HG03442 (cell line): ENCODE measurements around the gene ADGRG7.

Source experiments
- ATAC-seq: cut with Tn5 transposase; IDR thresholded peaks from one replicate; pipeline ENCODE4 v1.9.1; 2021; ENCODE audit warnings: mild to moderate bottlenecking, moderate library complexity; ENCODE audit not compliant: unreplicated experiment

The ADGRG7 gene

GRCh38 chr3:100600181-100601042, 9.0 kb upstream of the ADGRG7 start:
- no peak for ATAC-seq

DNA sequence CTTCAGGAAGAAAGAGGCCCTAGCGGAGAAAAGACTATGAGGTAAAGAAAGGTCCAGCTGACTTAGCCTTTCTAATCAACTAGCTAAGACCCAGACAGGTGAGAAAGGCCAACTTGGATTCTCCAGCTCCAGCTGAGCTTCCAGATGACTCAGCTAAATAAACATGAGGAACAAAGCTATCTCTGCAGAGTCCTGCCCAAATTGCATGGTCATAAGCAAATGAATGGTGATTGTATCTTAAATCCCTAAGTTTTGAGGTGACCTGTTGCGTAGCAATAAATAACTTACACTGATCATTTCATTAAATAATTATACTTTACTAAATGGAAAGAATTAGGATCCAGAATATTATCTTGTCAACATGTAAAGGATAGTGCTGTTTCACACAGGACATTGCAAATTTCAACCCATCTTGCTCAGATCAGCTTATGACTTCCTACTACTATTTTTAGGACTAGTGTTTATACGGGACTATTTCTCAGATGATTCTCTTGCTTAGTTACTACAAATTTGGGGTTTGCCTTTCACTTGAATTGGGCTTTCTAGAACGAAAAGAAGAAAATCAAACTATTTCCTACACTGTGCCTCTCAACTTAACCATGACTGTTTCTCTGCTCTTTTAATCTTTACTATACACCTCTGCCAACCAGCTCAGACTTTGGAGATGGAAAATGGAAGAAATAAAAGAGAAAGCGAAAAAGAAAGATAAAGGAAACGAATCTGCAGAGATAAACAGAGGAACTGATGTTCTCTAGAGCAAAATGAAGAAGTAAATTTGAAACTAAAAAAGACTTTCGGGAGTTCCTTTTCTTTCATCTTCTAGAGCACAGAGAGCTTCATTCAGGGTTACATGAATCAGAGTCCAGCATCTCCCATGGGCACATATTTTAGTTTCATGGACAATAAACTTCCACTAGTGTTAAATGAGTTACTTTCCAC, 6.6 kb upstream of the ADGRG7 start:
- ATAC-seq: peak; percentile 32

- ATAC-seq: peak; percentile 37
Measured at GRCh38 chr3:100603469-100603868, 5.9 kb upstream of the ADGRG7 start.

GRCh38 chr3:100605358-100605757, 4.0 kb upstream of the ADGRG7 start:
- ATAC-seq: no peak

DNA sequence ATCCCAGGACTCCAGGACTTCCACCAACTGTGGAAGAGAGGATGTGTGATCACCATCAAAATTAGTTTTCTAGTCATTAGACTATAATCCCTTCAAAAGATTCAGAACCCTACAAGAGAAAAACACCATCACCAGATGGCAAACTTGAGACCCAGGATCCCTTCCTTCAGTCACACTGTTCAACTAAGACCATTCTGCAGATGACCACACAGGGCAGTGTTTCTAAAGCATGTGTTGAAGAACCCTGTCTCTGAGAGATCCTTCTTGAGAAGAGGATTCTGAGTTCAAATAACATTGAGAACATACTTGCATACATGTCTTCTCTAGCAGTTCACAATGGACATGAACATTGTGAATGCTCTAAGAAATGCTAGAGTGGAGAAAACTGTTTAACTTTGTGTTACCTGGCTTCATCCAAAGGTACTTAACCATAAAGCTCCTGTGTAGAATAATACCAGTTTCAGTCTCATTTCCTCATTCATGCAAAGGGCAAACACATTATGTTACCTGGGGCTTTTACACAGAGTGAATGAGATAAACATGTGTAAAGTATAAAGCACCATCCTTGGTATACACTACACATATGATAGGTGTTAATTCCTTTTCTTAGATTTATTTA, 2.4 kb upstream of the ADGRG7 start:
- ATAC-seq: peak; percentile 75

GRCh38 chr3:100609963-100610362, 562 bp downstream of the ADGRG7 start:
- no peak for ATAC-seq

- ATAC-seq: no peak
Measured at GRCh38 chr3:100611221-100611620, 1.8 kb downstream of the ADGRG7 start.

GRCh38 chr3:100613721-100614390, 4.5 kb downstream of the ADGRG7 start:
- no peak for ATAC-seq

DNA sequence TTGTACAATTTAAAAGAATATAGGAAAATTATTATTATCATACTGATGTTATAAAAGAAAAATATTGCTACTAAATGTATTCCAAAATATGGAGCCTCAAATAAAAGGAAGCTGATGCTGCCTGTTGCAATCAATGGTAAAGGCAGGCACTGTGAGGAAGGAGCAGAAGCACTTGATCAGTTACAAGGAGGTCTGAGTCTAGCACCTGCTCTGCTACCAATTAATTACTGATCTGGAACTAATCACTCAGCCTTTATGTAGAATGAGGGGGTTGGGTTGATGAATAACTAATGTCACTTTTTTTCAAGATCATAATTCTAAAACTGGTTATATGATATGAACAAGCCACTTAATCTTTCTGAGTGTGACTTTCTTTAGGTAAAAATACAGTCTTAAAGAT, 5.5 kb downstream of the ADGRG7 start:
- ATAC-seq: no peak

DNA sequence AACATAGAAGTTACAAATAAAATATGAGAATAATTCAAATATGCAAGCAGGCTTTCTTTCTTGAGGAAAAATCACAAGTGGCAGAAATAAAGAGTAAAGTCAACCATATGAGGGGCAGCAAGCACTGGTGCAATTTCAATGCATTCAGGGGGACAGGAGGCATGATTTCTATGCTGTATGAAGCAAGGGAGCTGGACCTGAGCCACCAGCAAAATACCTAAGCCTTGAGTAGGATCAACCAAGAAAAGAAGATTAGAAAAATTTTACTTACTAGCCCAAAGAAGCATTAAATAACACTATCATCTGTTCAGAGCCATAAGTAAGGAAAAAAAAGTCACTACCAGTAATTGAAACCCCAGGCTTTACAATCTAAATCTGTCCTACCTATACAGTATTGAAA, 6.3 kb downstream of the ADGRG7 start:
- ATAC-seq: no peak

GRCh38 chr3:100621251-100621650, 11.8 kb downstream of the ADGRG7 start:
- no peak for ATAC-seq

DNA sequence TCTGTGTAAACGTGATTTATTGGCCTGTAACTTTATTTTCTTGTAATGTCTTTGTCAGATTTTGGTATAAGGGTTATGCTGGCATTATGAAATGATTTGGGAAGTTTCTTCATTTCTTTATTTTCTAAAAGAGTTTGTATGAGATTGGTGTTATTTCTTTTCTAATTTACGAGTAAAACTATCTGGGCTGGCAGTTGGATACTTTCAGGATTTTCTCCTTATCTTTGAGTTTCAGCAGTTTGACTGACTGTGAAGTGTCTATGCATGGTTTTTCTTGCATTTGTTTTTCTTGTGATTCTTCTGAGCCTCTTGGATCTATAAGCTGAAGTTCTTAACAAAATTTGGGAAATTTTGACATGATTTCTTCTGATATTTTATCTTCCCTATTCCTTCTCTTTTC, 18.1 kb downstream of the ADGRG7 start:
- ATAC-seq: no peak

DNA sequence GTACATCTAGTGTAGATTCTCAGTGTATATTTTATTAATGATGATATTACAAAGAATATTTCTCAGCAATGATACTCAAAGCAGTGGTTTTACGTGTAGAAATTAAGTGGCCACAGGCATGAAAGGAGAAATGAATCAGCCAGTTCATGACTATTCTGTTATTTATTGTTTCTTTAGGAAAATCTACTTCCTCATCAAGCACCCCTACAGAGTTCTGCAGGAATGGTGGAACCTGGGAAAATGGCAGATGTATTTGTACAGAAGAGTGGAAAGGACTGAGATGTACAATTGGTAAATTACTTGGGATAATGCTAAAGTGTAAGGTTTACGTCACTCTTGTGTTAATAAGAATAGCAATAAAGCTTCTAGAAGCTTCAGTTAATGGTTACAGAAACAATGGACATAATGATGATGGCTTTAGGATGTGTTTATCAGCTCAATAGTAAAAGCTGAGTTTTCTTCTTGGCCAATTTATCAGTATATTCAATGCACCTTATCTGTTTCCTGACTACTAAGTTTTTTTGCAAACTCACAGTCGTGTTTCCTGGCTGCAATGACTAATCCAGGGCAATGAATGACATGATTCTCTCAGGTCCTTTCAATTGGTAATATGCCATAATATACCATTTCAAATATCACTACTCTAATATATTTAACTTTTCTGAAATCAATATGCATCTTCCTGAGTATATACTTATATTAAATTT, 20.2 kb downstream of the ADGRG7 start:
- ATAC-seq: no peak

- ATAC-seq: no peak
Measured at GRCh38 chr3:100630664-100631063, 21.3 kb downstream of the ADGRG7 start.

GRCh38 chr3:100631236-100631635, 21.8 kb downstream of the ADGRG7 start:
- no peak for ATAC-seq

DNA sequence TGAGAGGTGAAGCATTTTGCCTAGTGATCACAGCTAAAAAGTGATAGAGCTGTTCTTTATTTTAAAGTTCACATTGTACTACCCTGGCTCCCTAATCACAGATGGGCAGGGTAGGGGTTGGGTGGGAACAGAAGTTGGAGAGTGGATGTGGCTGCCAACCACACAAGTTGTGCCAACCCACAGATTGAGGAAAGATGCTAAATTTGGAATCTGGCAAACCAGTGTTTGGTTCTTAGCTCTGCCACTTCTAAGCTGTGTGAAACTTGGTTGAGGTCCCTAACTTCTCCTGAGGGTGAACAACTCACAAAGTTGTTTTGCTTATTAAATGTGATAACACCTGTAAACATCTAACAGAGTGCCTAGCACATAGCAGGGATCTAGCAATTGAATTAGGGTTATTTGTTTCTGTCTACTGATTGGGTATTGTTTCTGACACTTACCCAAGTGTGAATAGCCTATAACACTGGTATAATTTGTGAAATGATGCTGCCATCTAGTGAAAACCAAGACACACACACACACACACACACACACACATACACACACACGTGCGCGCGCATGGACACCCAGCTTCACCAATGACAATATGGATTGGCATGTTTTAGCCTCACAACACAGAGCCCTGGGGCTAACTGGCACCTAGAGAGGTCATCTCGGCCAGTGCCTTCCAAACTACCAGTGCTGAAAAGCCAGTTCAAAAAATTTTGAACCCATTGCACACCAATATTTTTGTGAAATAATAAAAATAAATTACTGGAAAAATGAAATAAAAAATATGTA, 25.3 kb downstream of the ADGRG7 start:
- ATAC-seq: peak; percentile 46

DNA sequence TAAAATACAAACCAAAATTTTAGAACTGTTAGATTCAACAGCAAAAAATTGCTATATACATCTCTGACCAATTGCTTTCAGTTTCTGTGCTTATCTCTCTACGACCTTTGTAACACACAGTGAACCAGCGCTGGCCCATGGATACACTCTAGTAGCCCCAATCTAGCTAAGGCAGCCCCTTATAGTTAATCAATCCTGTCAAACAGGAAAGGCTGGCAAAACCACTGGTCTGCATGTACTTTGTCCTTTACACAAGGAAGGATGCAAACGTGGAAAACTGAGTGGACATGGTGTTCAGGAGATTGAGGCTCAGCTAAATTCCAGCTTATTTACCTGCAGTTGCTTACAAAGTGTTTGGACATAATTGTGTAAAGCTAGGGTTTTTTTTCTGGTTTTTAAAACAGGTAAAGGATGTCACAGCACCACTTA, 25.9 kb downstream of the ADGRG7 start:
- no peak for ATAC-seq

DNA sequence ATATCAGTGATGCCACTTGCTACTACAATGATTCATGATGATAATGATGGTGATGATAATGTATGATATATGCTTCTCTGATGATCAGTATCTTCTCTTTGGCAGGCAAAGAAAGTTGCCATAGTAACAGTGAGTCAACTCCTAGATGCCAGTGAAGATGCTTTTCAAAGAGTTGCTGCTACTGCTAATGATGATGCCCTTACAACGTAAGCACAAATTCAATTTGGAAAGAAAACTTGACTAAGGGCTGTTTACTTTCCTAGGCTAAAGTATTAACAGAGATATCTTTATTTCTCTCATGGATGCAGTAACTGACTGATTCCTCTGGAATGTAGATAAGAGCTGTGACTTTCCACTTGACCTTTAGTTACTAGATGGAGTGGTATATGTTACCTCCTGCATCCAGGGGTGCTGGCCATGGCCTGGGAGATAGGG, 27.8 kb downstream of the ADGRG7 start:
- no peak for ATAC-seq

- ATAC-seq: no peak
Measured at GRCh38 chr3:100640633-100641032, 31.2 kb downstream of the ADGRG7 start.
